T-helper 9 cell (primary cell): ENCODE results near the gene BRSK2.
"Not testable (repeated sequence)": the region's sequence is repeated elsewhere in the genome, so short reads cannot be mapped to it uniquely, and the experiment has no call there.

Experiments
- DNase-seq: peaks from one replicate; pipeline ENCODE4 v3.0.0-alpha.2; 2020

BRSK2 gene

GRCh38 chr11:1501421-1502167, 111.9 kb downstream of the BRSK2 start:
- DNase-seq = no peak

GRCh38 chr11:1502168-1502953, 112.6 kb downstream of the BRSK2 start:
- DNase-seq = no peak

GRCh38 chr11:1502954-1503707, 113.4 kb downstream of the BRSK2 start:
- no peak for DNase-seq

- DNase-seq = no peak
Observed at GRCh38 chr11:1503708-1504104, 114.0 kb downstream of the BRSK2 start.

- DNase-seq = no peak
Observed at GRCh38 chr11:1504138-1504537, 114.4 kb downstream of the BRSK2 start.

GRCh38 chr11:1504581-1505290, 115.0 kb downstream of the BRSK2 start:
- DNase-seq = no peak

- no peak for DNase-seq
Observed at GRCh38 chr11:1505480-1505879, 115.7 kb downstream of the BRSK2 start.

GRCh38 chr11:1506981-1507380, 117.2 kb downstream of the BRSK2 start:
- no peak for DNase-seq

- DNase-seq = no peak
Observed at GRCh38 chr11:1507381-1508140, 117.8 kb downstream of the BRSK2 start.

GRCh38 chr11:1508491-1508891, 118.8 kb downstream of the BRSK2 start:
- DNase-seq = no peak

- DNase-seq = no peak
Observed at GRCh38 chr11:1508986-1509385, 119.3 kb downstream of the BRSK2 start.

GRCh38 chr11:1509626-1510255, 120.0 kb downstream of the BRSK2 start:
- DNase-seq = no peak

- DNase-seq = not testable (repeated sequence)
Observed at GRCh38 chr11:1510351-1510750, 120.6 kb downstream of the BRSK2 start.

- DNase-seq = no peak
Observed at GRCh38 chr11:1510928-1511327, 121.2 kb downstream of the BRSK2 start.

GRCh38 chr11:1511937-1512496, 122.3 kb downstream of the BRSK2 start:
- DNase-seq = no peak
